Measurements from ENCODE around the gene OTUB2. TPM values are rescaled to one million over a fixed set of nuclear protein-coding genes. Genes with fewer than 3 reads are reported as not detected.

OTUB2 gene
- total RNA-seq, result 1.7 and 2.8 TPM in 2 replicates

GRCh38 chr14:94026173-94026888 lies at the start of gene OTUB2:
OTUB2 (plus strand) TSS chr14:94026340; CDS start chr14:94026538, 198 bp downstream.

DNA sequence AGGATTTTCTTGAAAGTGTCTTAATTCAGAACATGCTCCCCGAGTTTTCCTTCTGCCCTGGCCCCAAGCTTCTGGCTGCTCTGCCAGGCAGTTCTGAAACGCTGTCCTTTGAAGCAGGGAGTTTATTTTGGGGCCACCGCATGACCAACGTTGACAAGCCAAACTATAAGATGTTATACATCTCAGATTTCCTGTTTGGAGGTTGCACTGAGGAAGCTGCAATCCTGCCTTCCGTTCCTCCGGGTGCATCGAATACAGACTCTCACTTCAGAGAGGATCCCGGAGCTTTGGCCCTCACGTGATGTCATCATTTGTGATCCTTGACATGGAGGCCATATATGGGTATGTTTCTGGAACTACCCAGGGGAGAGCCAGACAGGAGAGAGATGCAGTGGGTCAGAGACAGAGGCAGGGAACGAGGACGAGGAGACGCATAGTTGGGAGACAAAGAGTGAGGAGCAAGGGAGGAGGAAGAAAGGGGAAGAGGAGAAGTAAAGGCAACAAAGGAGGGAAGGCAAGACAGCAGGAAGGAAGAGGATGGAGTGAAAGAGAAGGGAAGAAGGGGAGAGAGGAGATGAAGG lies 49.6 kb upstream of the OTUB2 start, which contains the start of gene ASB2:
Gene ASB2, minus strand, starts transcription at position 94 of the 581 bp plus-strand sequence. CDS start 12,031 bp downstream, outside the sequence.

DNA sequence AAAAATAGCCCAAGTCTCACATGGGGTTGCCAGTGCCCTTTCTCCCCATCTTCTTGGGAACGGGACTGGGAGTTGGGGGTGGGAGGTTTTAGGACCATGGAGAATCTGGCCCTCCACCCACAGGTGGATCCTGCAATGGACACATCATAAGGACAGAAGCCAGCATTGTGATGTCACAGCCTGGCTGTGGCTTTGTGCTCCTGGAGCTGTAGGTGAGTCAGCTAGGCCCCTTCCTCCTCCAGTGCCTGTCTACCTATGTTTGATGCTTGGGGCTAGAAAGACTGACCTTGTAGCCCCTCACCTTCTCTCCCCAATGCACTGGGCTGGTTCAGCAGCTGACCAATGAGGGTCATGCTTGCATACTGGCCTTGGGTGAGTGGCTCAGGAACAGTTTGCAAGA lies 29.1 kb upstream of the OTUB2 start, which contains the start of gene CCDC197:
Gene CCDC197, plus strand, starts transcription at position 220 of the 400 bp plus-strand sequence. CDS start 831 bp downstream, outside the sequence.

DNA sequence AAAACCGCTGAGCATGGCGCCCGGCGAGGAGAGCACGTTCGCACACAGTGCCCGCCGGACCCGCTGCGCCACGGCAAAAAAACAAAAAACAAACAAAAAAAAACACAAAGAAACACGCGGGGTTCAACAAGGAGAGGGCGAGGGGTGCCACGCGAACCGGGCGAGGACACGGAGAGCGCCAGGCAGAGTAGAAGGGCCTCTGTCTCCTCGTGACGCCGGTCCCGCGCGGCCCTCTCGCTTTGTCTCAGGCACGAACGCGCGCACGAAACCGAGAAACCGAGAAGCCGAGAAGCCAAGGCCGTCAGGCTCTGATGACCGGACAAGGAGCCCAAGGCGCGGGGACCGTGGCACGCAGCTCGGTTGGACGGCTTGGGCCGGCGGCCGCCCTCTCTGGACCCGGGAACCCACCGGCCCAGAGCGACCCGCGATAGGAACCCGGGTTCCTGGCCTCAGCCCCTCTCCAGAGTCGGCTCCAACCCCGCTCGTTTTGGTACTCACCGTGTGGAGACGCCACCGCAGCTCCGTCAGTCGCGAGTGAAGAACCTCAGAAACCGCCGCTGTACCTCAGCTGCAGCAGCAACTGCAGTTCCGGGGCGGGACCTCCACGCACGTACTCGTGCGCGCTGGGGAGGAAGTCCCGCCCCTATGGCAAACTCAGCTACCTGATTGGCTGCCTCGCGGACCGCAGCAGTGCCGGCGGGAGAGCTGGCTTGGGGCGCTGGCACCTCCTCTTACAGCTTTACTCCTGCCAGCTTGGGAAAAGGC lies 54.7 kb downstream of the OTUB2 start, which contains the start of the genes DDX24 and IFI27L1:
Gene DDX24, minus strand, starts transcription at position 582 of the 765 bp plus-strand sequence. CDS start 1,460 bp downstream, outside the sequence.
Gene IFI27L1, plus strand, starts transcription at position 690 of the 765 bp plus-strand sequence. CDS start 15,628 bp downstream, outside the sequence.

Other genes starting within 250 kb of the OTUB2 start
- gene PRIMA1, start 237.9 kb upstream of the OTUB2 start, total RNA-seq, result not detected in 2 replicates
- gene FAM181A, start 99.0 kb upstream of the OTUB2 start, total RNA-seq, result not detected in 2 replicates
- 0.50 and 1.2 TPM in 2 replicates for gene ASB2, start 49.8 kb upstream of the OTUB2 start, total RNA-seq
- not detected in 2 replicates for gene CCDC197, start 29.0 kb upstream of the OTUB2 start, total RNA-seq
- gene DDX24, start 54.9 kb downstream of the OTUB2 start, total RNA-seq, result 158 and 205 TPM in 2 replicates
- gene IFI27L1, start 55.0 kb downstream of the OTUB2 start, total RNA-seq, result 9.6 and 22.0 TPM in 2 replicates
- 34.4 and 52.5 TPM in 2 replicates for gene IFI27, start 84.4 kb downstream of the OTUB2 start, total RNA-seq
- 99.8 and 126 TPM in 2 replicates for gene IFI27L2, start 103.3 kb downstream of the OTUB2 start, total RNA-seq
- 0.44 and 2.8 TPM in 2 replicates for gene PPP4R4, start 148.0 kb downstream of the OTUB2 start, total RNA-seq

Measured in smooth muscle cell of trachea (primary cell).